ENCODE results near the gene IL3RA. TPM values are rescaled to one million over a fixed set of nuclear protein-coding genes. Genes with fewer than 3 reads are reported as not detected.

IL3RA gene
- total and polyA plus RNA-seq, 3 donors from 2014 or later = 3.4 to 5.5 (median 4.6) TPM

- DNase-seq = no peak
- Histone ChIP-seq H3K4me3 (no peak overlapping the region), H3K27me3 (no peaks in the 10 kb centered on the region), H3K4me1 (no peaks in the 10 kb centered on the region), H3K9me3 (no peaks in the 10 kb centered on the region), H3K27ac (no peak overlapping the region), H3K36me3 (ENCODE audit: low read depth, missing control alignments) (no peaks in the 10 kb centered on the region)
- 88 to 92% methylated on average over 22 to 24 of the region's 24 CpGs for WGBS, 2 donors
- intact Hi-C loops (cut with DNase I; ENCODE audit: low total_unique reads) = no loop called here
- TF ChIP-seq POLR2A (IDR thresholded peaks at IDR 0.05) = no peak
- no peak for TF ChIP-seq CTCF (IDR thresholded peaks at IDR 0.05)
These were observed 41.7 kb downstream of the IL3RA start for GRCh38 chrX:1378306-1378759.

GRCh38 chrX:1380672-1381233 is 44.2 kb downstream of the IL3RA start:
- H3K27me3 ChIP-seq = no peaks in the 10 kb centered on the region
- no peaks in the 10 kb centered on the region for H3K9me3 ChIP-seq
- WGBS, 2 donors = 63 to 71% methylated on average over 7 to 20 of the region's 20 CpGs
- H3K27ac ChIP-seq = no peak overlapping the region
- H3K4me3 ChIP-seq = no peak overlapping the region
- H3K36me3 ChIP-seq (ENCODE audit: low read depth, missing control alignments) = no peaks in the 10 kb centered on the region
- intact Hi-C loops (cut with DNase I; ENCODE audit: low total_unique reads) = no loop called here
- no peak for TF ChIP-seq POLR2A (IDR thresholded peaks at IDR 0.05)
- TF ChIP-seq CTCF (IDR thresholded peaks at IDR 0.05) = no peak
- H3K4me1 ChIP-seq = no peaks in the 10 kb centered on the region
- peak; percentile 11 for DNase-seq

GRCh38 chrX:1384658-1385252 is 48.2 kb downstream of the IL3RA start:
- no peak for TF ChIP-seq POLR2A (IDR thresholded peaks at IDR 0.05)
- no peak for TF ChIP-seq CTCF (IDR thresholded peaks at IDR 0.05)
- peak; percentile 14 for DNase-seq
- Histone ChIP-seq H3K27ac (no peak overlapping the region), H3K27me3 (no peaks in the 10 kb centered on the region), H3K4me1 (peaks cover 4% of the 10 kb centered on the region), H3K9me3 (no peaks in the 10 kb centered on the region), H3K4me3 (no peak overlapping the region), H3K36me3 (ENCODE audit: low read depth, missing control alignments) (no peaks in the 10 kb centered on the region)
- intact Hi-C loops (cut with DNase I; ENCODE audit: low total_unique reads) = no loop called here
- 93% methylated on average over 17 to 18 of the region's 18 CpGs for WGBS, 2 donors

GRCh38 chrX:1385253-1386223 is 49.0 kb downstream of the IL3RA start:
- WGBS, 2 donors = 93 to 95% methylated on average over 35 to 36 of the region's 36 CpGs
- DNase-seq = peak; percentile 16
- intact Hi-C loops (cut with DNase I; ENCODE audit: low total_unique reads) = no loop called here
- H3K27me3 ChIP-seq = no peaks in the 10 kb centered on the region
- no peaks in the 10 kb centered on the region for H3K36me3 ChIP-seq (ENCODE audit: low read depth, missing control alignments)
- peaks cover 7% of the 10 kb centered on the region for H3K4me1 ChIP-seq
- TF ChIP-seq POLR2A (IDR thresholded peaks at IDR 0.05) = no peak
- TF ChIP-seq CTCF (IDR thresholded peaks at IDR 0.05) = no peak
- H3K4me3 ChIP-seq = no peak overlapping the region
- H3K9me3 ChIP-seq = no peaks in the 10 kb centered on the region
- no peak overlapping the region for H3K27ac ChIP-seq
